Activated CD4-positive, alpha-beta T cell treated with anti-CD3 and anti-CD28 coated beads for 1 hour (primary cell): ENCODE results near the gene SF3B4.
"Not testable (repeated sequence)": the region's sequence is repeated elsewhere in the genome, so short reads cannot be mapped to it uniquely, and the experiment has no call there.

Source experiments
- DNase-seq: peaks from one replicate; pipeline ENCODE4 v3.0.0-alpha.2; 2020

Gene SF3B4

GRCh38 chr1:149886396-149887195 lies 41.0 kb downstream of the SF3B4 start:
- DNase-seq: peak; percentile 76

DNA sequence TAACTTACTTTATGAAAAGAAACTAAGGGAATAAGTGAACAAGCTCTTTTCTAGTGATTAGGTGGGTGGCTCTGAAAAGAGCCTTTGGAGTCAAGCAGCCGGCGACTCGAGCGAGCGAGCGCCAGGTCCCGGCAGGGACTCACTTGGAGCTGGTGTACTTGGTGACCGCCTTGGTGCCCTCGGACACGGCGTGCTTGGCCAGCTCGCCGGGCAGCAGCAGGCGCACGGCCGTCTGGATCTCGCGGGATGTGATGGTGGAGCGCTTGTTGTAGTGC lies 41.5 kb downstream of the SF3B4 start:
- DNase-seq: not testable (repeated sequence)

DNA sequence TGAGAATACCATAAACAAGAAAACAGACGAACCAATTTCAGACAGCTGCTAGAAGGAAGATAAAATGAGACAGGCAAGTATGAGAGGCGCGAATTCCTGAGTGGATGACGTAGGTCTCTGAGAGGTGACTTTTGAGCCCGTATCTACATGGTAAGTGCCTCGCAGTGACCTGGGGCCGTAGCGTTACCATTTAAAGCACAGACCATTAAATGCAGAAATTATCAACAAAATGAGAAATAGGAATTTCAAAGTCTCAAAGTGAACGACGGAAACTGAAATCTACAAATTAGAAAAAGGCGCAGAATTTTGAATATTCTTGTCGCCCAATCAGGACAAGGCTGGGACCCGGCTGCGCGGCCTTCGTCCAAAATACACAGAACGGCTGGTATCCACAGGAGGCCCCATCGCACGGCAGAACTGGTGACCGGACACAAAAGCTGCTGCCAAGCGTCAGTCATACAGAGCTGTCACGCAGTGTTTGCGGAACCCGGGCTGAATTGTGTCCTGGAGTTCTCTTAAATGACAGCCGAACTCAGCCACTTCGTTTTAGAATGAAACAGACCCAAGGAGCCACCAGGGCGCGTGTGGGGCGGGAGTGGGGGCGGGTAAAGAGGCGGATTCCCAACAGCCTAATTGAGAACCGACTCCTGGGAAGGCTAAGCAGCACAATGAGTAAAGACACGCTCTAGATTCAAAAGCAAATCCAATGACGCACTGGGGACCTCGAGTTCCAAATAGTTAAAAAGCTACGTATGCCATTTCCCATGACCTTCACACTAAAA lies 42.1 kb downstream of the SF3B4 start:
- peak; percentile 45 for DNase-seq

- DNase-seq: no peak
Measured at GRCh38 chr1:149884433-149885338, 42.9 kb downstream of the SF3B4 start.

GRCh38 chr1:149883598-149884247 lies 43.9 kb downstream of the SF3B4 start:
- DNase-seq: no peak

DNA sequence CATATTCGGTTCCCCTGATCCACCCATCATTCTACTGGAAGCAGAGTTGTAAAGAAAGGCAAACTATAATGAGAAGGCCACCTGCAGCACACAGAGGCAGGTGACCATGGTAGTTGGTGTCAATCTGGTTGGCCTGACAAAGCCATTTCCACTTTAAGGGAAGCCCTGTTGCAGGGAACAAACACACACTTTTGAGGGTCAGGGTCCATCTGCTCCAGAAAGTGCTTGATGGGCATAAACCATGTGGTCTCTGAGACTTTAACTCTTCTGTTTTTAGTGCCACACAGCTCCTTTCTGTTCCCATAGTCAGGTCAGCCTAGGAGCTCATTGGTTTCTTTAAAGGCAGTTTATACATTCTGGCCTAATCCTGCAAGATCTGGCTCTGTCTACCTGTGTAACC lies 45.7 kb downstream of the SF3B4 start:
- DNase-seq: no peak

DNA sequence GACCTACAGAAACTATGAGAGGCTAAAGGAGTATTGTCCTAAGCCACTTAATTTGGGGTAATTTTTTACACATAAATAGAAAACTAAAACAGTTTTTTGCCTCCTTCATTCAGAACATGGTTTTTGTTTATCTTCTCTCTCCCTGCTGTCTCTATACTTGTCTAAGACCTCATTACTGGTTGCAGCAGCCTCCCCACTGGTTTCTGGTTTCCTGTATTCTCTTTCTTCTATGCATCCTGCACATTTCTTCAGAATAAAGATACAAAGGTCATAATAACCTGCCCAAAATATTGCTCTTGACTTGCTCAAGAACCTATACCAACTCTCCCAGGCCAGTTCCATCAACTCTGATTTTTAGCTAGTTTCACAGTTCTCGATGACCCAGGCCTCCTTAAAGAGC lies 48.0 kb downstream of the SF3B4 start:
- DNase-seq: no peak

- no peak for DNase-seq
Measured at GRCh38 chr1:149877211-149877946, 50.2 kb downstream of the SF3B4 start.
